B cell (primary cell): Measurements from ENCODE around the gene KLF8.

Experiments
- CTCF ChIP-seq: fragments of 200-600 bp; IDR thresholded peaks from one replicate; pipeline ENCODE4 v1.8.0; 2022; ENCODE audit warnings: antibody characterized with exemption, mild to moderate bottlenecking
- EZH2 ChIP-seq: IDR thresholded peaks from 2 replicates; pipeline ENCODE4 v1.6.1; 2012; ENCODE audit warnings: borderline replicate concordance, low read depth, mild to moderate bottlenecking, moderate library complexity, low read length; ENCODE audit not compliant: insufficient read depth, poor library complexity, severe bottlenecking

GRCh38 chrX:56289449-56289848 lies 57.3 kb downstream of the KLF8 start:
- no peak for TF ChIP-seq CTCF
- no peak for TF ChIP-seq EZH2
